ENCODE data around the gene SLC38A1.

Gene SLC38A1

GRCh38 chr12:46144433-46144832 is 124.4 kb downstream of the SLC38A1 start:
- no peak for DNase-seq (ENCODE audit: low read depth in 2 of 2, low spot score in 1 of 2)

GRCh38 chr12:46136249-46136648 is 132.6 kb downstream of the SLC38A1 start:
- DNase-seq (ENCODE audit: low read depth in 2 of 2, low spot score in 1 of 2) = no peak

DNA sequence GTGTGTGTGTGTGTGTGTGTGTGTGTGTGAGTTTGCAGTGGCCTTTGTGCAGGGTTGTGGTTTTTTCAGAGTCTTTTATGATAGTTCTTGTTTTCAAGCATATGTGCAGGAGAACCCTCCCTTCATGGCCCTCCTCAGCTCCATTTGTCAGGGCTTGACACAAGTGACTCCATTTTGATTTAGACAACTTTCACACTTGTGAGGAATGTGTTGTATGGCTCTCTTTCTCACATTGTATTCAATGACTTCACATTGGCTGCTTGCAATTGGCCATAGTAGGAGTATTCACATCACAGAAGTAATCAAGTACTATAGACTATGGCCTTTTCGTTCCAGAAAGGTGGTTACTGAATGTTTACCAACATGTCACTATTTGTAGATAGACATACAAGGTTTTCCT is 133.1 kb downstream of the SLC38A1 start:
- DNase-seq (ENCODE audit: low read depth in 2 of 2, low spot score in 1 of 2) = no peak

DNA sequence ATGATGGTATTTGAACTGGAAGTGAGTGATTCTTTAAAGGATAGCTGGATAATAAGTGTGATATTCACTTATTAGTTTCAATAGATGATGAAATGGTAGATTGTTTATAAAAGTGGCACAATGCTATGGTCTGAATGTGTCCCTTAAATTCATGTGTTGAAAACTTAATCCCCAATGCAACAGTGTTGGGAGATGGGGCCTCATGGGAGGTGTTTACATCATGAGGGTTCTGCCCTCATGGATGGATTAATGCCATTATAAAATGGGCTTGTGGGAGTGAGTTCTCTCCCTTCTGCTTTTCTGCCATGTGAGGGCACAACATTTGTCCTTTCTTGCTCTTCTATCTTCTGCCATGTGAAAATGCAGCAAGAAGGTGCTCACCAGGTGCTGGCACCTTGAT is 134.0 kb downstream of the SLC38A1 start:
- no peak for DNase-seq (ENCODE audit: low read depth in 2 of 2, low spot score in 1 of 2)

DNA sequence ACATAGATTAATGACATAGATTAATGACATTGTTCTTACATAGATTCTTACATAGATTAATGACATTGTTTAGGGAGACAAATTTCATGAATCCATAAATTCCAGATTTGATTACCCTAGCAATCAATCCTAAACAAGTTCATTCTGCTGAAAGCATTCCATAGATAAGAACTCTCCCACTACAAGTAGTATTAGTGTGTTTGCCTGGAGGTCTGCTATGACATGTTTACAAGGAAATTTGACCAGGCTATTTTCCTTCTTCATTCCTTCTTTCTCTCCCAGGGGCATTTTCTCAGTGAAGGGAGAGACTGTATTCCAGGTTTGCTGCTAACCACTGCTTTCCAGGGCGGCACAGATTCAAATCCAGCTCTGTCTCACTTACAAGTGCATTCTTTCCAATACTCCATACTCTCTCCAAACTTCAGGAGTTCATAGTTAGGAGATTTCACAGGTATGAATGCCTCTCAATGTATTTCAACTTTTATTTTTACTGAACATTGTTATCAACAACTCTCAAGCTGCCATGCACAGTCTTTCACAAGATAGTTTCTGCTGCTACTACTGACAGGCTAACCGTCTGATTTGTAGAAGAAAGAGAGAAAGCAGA is 134.5 kb downstream of the SLC38A1 start:
- DNase-seq (ENCODE audit: low read depth in 2 of 2, low spot score in 1 of 2) = no peak

DNA sequence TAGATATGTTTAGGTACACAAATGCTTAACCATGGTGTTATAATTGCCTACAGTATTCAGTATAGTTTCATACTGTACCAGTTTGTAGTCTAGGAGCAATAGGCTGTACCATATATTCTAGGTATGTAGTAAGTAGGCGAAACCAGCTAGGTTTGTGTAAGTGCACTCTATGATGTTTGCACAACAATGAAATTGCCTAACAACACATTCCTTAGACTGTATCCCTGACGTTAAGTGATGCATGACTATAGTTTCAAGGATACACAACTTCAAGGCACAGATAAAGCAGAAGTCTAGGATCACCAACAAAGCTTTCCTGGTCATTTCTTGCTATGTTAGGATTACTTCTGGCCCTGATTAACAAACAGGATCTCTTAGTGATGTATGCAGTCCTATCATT is 135.1 kb downstream of the SLC38A1 start:
- DNase-seq (ENCODE audit: low read depth in 2 of 2, low spot score in 1 of 2) = no peak
